Cardiac muscle cell (in vitro differentiated cells and primary cell): ENCODE data around the gene MTG1. TPM values are rescaled to one million over a fixed set of nuclear protein-coding genes. Genes with fewer than 3 reads are reported as not detected.
"Not testable (repeated sequence)": the region's sequence is repeated elsewhere in the genome, so short reads cannot be mapped to it uniquely, and the experiment has no call there.

Experiments
- DNase-seq, 2 donors: peaks; one replicate each; pipeline versions ENCODE4 v3.0.0 to v3.0.0-alpha.2; 2010 to 2017; ENCODE audit warnings: low read depth in 1 of 2, low spot score in 1 of 2
- H3K27ac ChIP-seq: fragments of 200-600 bp; sonication (generic); 2 replicates; pipeline ENCODE4 v1.5.1; 2016
- H3K27me3 ChIP-seq: fragments of 200-600 bp; sonication (generic); 2 replicates; pipeline ENCODE4 v1.6.0; 2016; ENCODE audit warnings: control low read depth
- H3K36me3 ChIP-seq: fragments of 200-600 bp; sonication (generic); 2 replicates; pipeline ENCODE4 v1.5.1; 2016; ENCODE audit warnings: control low read depth
- H3K4me1 ChIP-seq: fragments of 200-600 bp; sonication (generic); 2 replicates; pipeline ENCODE4 v1.8.1; 2017; ENCODE audit warnings: low read depth, mild to moderate bottlenecking, mixed run types
- H3K4me3 ChIP-seq: fragments of 200-600 bp; sonication (generic); 2 replicates; pipeline ENCODE4 v1.5.1; 2016; ENCODE audit warnings: mild to moderate bottlenecking
- H3K9me3 ChIP-seq: fragments of 200-600 bp; sonication (generic); 2 replicates; pipeline ENCODE4 v1.5.1; 2017; ENCODE audit warnings: low read depth, mild to moderate bottlenecking, control low read depth
- polyA plus RNA-seq: library from polyadenylated mRNA; unstranded; fragments of >200 nt; fragmentation: Nextera tagmentation; extraction: Ambion mirVana; gene quantifications from 2 replicates; pipeline ENCODE4 v1.2.1, GENCODE V29; 2016
- total RNA-seq: library from RNA; depleted of rRNA; stranded (reverse); fragments of >200 nt; gene quantifications from 2 replicates; pipeline ENCODE4 v1.2.3, GENCODE V29; 2016
- TF ChIP-seq, protein P1 (sequence below): IDR thresholded peaks from 2 replicates; pipeline ENCODE4 v1.5.1; 2012; ENCODE audit warnings: low read depth, mild to moderate bottlenecking, low read length

The MTG1 gene
- total and polyA plus RNA-seq, 2 experiments from 2014 or later: 35.3 to 123 TPM

- TF ChIP-seq, protein P1, sequence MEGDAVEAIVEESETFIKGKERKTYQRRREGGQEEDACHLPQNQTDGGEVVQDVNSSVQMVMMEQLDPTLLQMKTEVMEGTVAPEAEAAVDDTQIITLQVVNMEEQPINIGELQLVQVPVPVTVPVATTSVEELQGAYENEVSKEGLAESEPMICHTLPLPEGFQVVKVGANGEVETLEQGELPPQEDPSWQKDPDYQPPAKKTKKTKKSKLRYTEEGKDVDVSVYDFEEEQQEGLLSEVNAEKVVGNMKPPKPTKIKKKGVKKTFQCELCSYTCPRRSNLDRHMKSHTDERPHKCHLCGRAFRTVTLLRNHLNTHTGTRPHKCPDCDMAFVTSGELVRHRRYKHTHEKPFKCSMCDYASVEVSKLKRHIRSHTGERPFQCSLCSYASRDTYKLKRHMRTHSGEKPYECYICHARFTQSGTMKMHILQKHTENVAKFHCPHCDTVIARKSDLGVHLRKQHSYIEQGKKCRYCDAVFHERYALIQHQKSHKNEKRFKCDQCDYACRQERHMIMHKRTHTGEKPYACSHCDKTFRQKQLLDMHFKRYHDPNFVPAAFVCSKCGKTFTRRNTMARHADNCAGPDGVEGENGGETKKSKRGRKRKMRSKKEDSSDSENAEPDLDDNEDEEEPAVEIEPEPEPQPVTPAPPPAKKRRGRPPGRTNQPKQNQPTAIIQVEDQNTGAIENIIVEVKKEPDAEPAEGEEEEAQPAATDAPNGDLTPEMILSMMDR: no peak
- Histone ChIP-seq H3K27me3 (no peaks in the 10 kb centered on the region), H3K4me1 (no peaks in the 10 kb centered on the region), H3K27ac (no peak overlapping the region), H3K9me3 (no peaks in the 10 kb centered on the region), H3K4me3 (no peak overlapping the region), H3K36me3 (peaks cover 55% of the 10 kb centered on the region)
- DNase-seq: no peak
Observed at GRCh38 chr10:133366130-133366478, 27.9 kb upstream of the MTG1 start.

- no peaks in the 10 kb centered on the region for H3K9me3 ChIP-seq
- no peaks in the 10 kb centered on the region for H3K4me1 ChIP-seq
- H3K27me3 ChIP-seq: no peaks in the 10 kb centered on the region
- H3K4me3 ChIP-seq: no peak overlapping the region
- DNase-seq: no peak
- H3K27ac ChIP-seq: no peak overlapping the region
- peaks cover 55% of the 10 kb centered on the region for H3K36me3 ChIP-seq
- TF ChIP-seq, protein P1: no peak
Observed at GRCh38 chr10:133366751-133367150, 27.2 kb upstream of the MTG1 start.

GRCh38 chr10:133367461-133367860 lies 26.5 kb upstream of the MTG1 start:
- H3K4me1 ChIP-seq, DNase-seq, H3K27ac ChIP-seq, H3K27me3 ChIP-seq, H3K9me3 ChIP-seq, H3K4me3 ChIP-seq: not testable (repeated sequence)
- peaks cover 49% of the 10 kb centered on the region for H3K36me3 ChIP-seq

DNA sequence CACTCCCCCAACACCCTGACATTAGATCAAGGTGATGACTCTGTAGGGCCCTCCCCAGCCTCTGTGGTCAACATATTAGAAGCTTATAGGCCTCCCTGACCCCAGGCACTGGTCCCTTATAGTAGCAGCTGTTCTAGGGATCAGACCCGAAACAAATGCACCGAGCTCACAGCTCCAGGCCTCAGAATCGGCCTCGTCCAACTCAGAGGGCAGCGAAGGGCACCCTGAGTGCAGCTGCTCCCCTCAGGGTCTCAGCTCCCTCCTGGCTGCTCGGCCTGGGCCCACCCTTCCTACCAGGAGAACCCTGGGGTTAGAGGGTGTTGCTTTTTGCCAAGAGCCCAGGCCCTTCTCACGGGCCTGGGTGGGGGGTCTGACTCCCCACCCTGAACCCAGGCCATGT lies 25.8 kb upstream of the MTG1 start:
- Histone ChIP-seq H3K9me3 (no peaks in the 10 kb centered on the region), H3K36me3 (peaks cover 49% of the 10 kb centered on the region), H3K27me3 (no peaks in the 10 kb centered on the region), H3K4me3 (no peak overlapping the region), H3K4me1 (no peaks in the 10 kb centered on the region), H3K27ac (peak overlapping the region; percentile 43)
- TF ChIP-seq, protein P1: no peak
- DNase-seq: no peak

DNA sequence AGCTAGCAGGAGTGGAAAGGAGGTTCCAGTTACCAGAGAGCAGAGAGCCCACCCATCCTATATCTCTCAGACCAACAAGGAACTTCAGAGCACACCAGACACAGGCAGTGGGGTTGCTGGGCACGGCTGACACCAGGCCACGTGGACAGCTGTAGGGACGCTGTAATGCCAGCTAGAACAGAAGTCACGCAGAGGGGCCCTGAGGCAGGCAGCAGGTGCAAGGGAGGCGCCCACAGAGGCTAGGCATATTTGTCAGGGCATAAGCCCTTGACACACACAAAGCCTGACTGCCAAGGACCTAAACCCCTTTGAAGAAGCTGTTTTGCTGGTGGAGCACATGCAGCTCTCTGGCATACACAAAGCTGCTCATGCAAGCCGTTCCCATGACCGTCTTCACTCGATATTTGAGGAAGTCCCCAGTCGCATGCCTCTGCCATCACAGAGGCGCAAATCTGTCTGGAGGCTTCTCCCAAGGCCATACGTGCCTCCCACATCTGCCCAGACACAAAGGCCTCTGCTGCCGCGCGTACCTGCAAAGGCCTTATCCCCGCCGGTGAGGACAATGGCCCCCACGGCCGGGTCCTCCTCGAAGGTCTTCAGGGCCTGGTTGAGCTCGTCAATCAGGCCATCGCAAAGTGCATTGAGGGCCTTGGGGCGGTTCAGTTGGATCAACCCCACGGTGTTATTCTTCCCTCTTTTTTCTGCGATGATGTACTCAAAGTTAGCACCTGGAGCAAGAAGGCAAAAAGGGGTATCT lies 23.7 kb upstream of the MTG1 start:
- TF ChIP-seq, protein P1: no peak
- Histone ChIP-seq H3K9me3 (no peaks in the 10 kb centered on the region), H3K4me1 (no peaks in the 10 kb centered on the region), H3K4me3 (no peak overlapping the region), H3K36me3 (peaks cover 38% of the 10 kb centered on the region), H3K27me3 (peaks cover 5% of the 10 kb centered on the region), H3K27ac (no peak overlapping the region)
- no peak for DNase-seq

- no peak for DNase-seq
- H3K9me3 ChIP-seq: no peaks in the 10 kb centered on the region
Observed at GRCh38 chr10:133372507-133372906, 21.4 kb upstream of the MTG1 start.

More at GRCh38 chr10:133372507-133372906, 21.4 kb upstream of the MTG1 start:
- peak overlapping the region; percentile 75 for H3K4me3 ChIP-seq
- peaks cover 22% of the 10 kb centered on the region for H3K27me3 ChIP-seq
- TF ChIP-seq, protein P1: no peak
- no peaks in the 10 kb centered on the region for H3K4me1 ChIP-seq
- H3K36me3 ChIP-seq: peaks cover 20% of the 10 kb centered on the region
- no peak overlapping the region for H3K27ac ChIP-seq
